Mesodermal cell (in vitro differentiated cells): Measurements from ENCODE around the gene NEDD4L.

Experiments
- H3K27ac ChIP-seq: 2 replicates; pipeline ENCODE4 v1.7.0; 2013; ENCODE audit warnings: mild to moderate bottlenecking, low read depth, low read length, moderate library complexity; ENCODE audit not compliant: severe bottlenecking
- H3K36me3 ChIP-seq: 2 replicates; pipeline ENCODE4 v1.7.1; 2013; ENCODE audit warnings: mild to moderate bottlenecking, low read length, moderate library complexity; ENCODE audit not compliant: control insufficient read depth, insufficient read depth
- H3K4me1 ChIP-seq: one replicate; pipeline ENCODE4 v1.7.1; 2013; ENCODE audit warnings: mild to moderate bottlenecking, low read length; ENCODE audit not compliant: insufficient read depth, control insufficient read depth, poor library complexity, severe bottlenecking
- H3K4me3 ChIP-seq: 2 replicates; pipeline ENCODE4 v1.7.0; 2013; ENCODE audit warnings: low read length, control low read depth, mild to moderate bottlenecking; ENCODE audit not compliant: insufficient read depth, poor library complexity, severe bottlenecking; ENCODE audit errors: extremely low read depth
- H3K9me3 ChIP-seq: 2 replicates; pipeline ENCODE4 v1.7.1; 2013; ENCODE audit warnings: mild to moderate bottlenecking, low read length, moderate library complexity; ENCODE audit not compliant: control insufficient read depth
- WGBS, 2 experiments: methylation state at CpG; one replicate each; pipeline ENCODE4 v1.1.5; 2013; ENCODE audit warnings: missing lambda C conversion rate in 2 of 2; ENCODE audit not compliant: insufficient coverage in 2 of 2; 5-methylcytosine and 5-hydroxymethylcytosine counted together

The NEDD4L gene

GRCh38 chr18:58315739-58316215 lies 271.8 kb downstream of the NEDD4L start:
- H3K4me1 ChIP-seq: peaks cover 30% of the 10 kb centered on the region
- no peaks in the 10 kb centered on the region for H3K36me3 ChIP-seq
- H3K4me3 ChIP-seq: no peak overlapping the region
- no peak overlapping the region for H3K27ac ChIP-seq
- no peaks in the 10 kb centered on the region for H3K9me3 ChIP-seq
- 82 to 85% methylated on average over 14 of the region's 15 CpGs for WGBS, 2 experiments

GRCh38 chr18:58316396-58317342 lies 272.6 kb downstream of the NEDD4L start:
- H3K27ac ChIP-seq: no peak overlapping the region
- no peak overlapping the region for H3K4me3 ChIP-seq
- no peaks in the 10 kb centered on the region for H3K9me3 ChIP-seq
- H3K36me3 ChIP-seq: no peaks in the 10 kb centered on the region
- H3K4me1 ChIP-seq: peaks cover 30% of the 10 kb centered on the region
- WGBS, 2 experiments: 85 to 86% methylated on average over 9 to 10 of the region's 16 CpGs

GRCh38 chr18:58319719-58320118 lies 275.7 kb downstream of the NEDD4L start:
- no peaks in the 10 kb centered on the region for H3K9me3 ChIP-seq
- peaks cover 19% of the 10 kb centered on the region for H3K4me1 ChIP-seq
- no peaks in the 10 kb centered on the region for H3K36me3 ChIP-seq
- no peak overlapping the region for H3K4me3 ChIP-seq
- H3K27ac ChIP-seq: no peak overlapping the region
- 93 to 100% methylated on average over 1 to 2 of the region's 2 CpGs for WGBS, 2 experiments

- 72 to 81% methylated on average over 3 of the region's 3 CpGs for WGBS, 2 experiments
- no peak overlapping the region for H3K27ac ChIP-seq
- H3K9me3 ChIP-seq: no peaks in the 10 kb centered on the region
- H3K36me3 ChIP-seq: no peaks in the 10 kb centered on the region
- peaks cover 7% of the 10 kb centered on the region for H3K4me1 ChIP-seq
- H3K4me3 ChIP-seq: no peak overlapping the region
These were observed 277.0 kb downstream of the NEDD4L start for GRCh38 chr18:58320907-58321561.

GRCh38 chr18:58321986-58322385 lies 278.0 kb downstream of the NEDD4L start:
- H3K27ac ChIP-seq: no peak overlapping the region
- no peak overlapping the region for H3K4me3 ChIP-seq
- 46 to 47% methylated on average over 3 to 4 of the region's 6 CpGs for WGBS, 2 experiments
- H3K4me1 ChIP-seq: peaks cover 4% of the 10 kb centered on the region
- H3K36me3 ChIP-seq: no peaks in the 10 kb centered on the region
- no peaks in the 10 kb centered on the region for H3K9me3 ChIP-seq

- H3K36me3 ChIP-seq: no peaks in the 10 kb centered on the region
- H3K9me3 ChIP-seq: no peaks in the 10 kb centered on the region
- no peak overlapping the region for H3K27ac ChIP-seq
- H3K4me3 ChIP-seq: no peak overlapping the region
- H3K4me1 ChIP-seq: no peaks in the 10 kb centered on the region
- WGBS, 2 experiments: 83 to 93% methylated on average over 1 to 3 of the region's 5 CpGs
These were observed 278.4 kb downstream of the NEDD4L start for GRCh38 chr18:58322464-58322863.

GRCh38 chr18:58323866-58324762 lies 280.1 kb downstream of the NEDD4L start:
- Histone ChIP-seq H3K36me3 (no peaks in the 10 kb centered on the region), H3K4me1 (no peaks in the 10 kb centered on the region), H3K27ac (no peak overlapping the region), H3K9me3 (no peaks in the 10 kb centered on the region), H3K4me3 (no peak overlapping the region)
- WGBS, 2 experiments: 93 to 97% methylated on average over 9 of the region's 15 CpGs

- WGBS, 2 experiments: 93 to 99% methylated on average over 10 to 13 of the region's 16 CpGs
- Histone ChIP-seq H3K36me3 (no peaks in the 10 kb centered on the region), H3K4me1 (no peaks in the 10 kb centered on the region), H3K9me3 (no peaks in the 10 kb centered on the region), H3K4me3 (no peak overlapping the region), H3K27ac (no peak overlapping the region)
These were observed 280.9 kb downstream of the NEDD4L start for GRCh38 chr18:58324824-58325480.

- Histone ChIP-seq H3K36me3 (peaks cover 2% of the 10 kb centered on the region), H3K9me3 (no peaks in the 10 kb centered on the region), H3K27ac (no peak overlapping the region), H3K4me3 (no peak overlapping the region), H3K4me1 (no peaks in the 10 kb centered on the region)
- no CpG with 5 or more reads among the region's 2 CpGs for WGBS, 2 experiments
These were observed 281.5 kb downstream of the NEDD4L start for GRCh38 chr18:58325494-58325893.

GRCh38 chr18:58334061-58334460 lies 290.0 kb downstream of the NEDD4L start:
- H3K4me1 ChIP-seq: peaks cover 1% of the 10 kb centered on the region
- no peaks in the 10 kb centered on the region for H3K9me3 ChIP-seq
- WGBS, 2 experiments: 80 to 95% methylated on average over 1 to 2 of the region's 2 CpGs
- no peak overlapping the region for H3K4me3 ChIP-seq
- H3K36me3 ChIP-seq: peaks cover 9% of the 10 kb centered on the region
- no peak overlapping the region for H3K27ac ChIP-seq
